GM18951 (cell line): Measurements from ENCODE around the gene GUCY1A2.
"Not testable (repeated sequence)": the region's sequence is repeated elsewhere in the genome, so short reads cannot be mapped to it uniquely, and the experiment has no call there.

Experiments
- POLR2A ChIP-seq: IDR thresholded peaks from 4 replicates; pipeline ENCODE4 v1.6.1; 2011; ENCODE audit warnings: mild to moderate bottlenecking; ENCODE audit not compliant: insufficient read length, insufficient read depth; ENCODE audit errors: extremely low read depth
- in situ Hi-C: fragments of 300-500 bp; cut with MboI; formaldehyde crosslinking; loops from one replicate; pipeline ENCODE4 v1.12.0; 2022; ENCODE audit warnings: low sequenced_read_pairs, mixed read lengths, inconsistent platforms; ENCODE audit not compliant: unreplicated experiment

GUCY1A2 gene, protein sequence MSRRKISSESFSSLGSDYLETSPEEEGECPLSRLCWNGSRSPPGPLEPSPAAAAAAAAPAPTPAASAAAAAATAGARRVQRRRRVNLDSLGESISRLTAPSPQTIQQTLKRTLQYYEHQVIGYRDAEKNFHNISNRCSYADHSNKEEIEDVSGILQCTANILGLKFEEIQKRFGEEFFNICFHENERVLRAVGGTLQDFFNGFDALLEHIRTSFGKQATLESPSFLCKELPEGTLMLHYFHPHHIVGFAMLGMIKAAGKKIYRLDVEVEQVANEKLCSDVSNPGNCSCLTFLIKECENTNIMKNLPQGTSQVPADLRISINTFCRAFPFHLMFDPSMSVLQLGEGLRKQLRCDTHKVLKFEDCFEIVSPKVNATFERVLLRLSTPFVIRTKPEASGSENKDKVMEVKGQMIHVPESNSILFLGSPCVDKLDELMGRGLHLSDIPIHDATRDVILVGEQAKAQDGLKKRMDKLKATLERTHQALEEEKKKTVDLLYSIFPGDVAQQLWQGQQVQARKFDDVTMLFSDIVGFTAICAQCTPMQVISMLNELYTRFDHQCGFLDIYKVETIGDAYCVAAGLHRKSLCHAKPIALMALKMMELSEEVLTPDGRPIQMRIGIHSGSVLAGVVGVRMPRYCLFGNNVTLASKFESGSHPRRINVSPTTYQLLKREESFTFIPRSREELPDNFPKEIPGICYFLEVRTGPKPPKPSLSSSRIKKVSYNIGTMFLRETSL

DNA sequence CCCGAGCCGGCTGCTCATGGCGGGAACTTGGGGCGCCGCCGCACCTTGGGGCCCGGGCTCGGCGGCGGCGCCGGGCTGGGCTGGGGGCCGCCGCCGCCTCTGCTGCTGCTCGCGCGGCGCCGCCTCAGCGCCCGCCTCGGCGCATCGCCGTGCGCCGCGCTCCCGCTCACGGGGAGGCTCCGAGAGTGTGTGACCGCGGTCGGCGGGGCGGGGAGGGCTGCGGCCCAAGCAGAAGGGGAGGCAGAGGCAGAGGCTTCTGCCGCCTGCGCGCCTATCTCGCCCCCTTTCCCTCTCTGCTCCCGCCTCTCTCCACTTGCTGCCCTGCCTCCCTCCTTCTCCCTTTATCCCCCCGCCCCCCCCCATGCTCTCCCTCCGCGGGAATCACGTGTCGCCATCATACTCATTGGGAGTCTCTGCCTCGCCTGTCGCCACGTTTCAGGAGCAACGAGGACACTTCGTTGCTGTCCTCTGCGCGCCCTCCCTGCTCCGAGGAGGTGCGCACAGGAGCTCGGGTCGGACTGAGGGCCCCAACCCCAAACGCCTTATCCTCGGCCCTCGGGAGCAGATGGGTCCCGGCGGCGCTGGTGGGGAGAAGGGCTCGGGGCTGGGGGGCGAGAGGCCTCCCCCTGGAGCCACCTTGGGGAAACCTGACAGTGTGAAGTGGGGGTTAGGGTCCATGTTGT lies at the start of gene GUCY1A2:
GUCY1A2 (minus strand) TSS at position 258 of the 683 bp plus-strand sequence. CDS start 421 bp downstream, outside the sequence.
- no peak for TF ChIP-seq POLR2A
- in situ Hi-C loops: no loop called here

- in situ Hi-C loops: no loop called here
- TF ChIP-seq POLR2A: no peak
Measured at GRCh38 chr11:107054391-107054790, 36.1 kb upstream of the GUCY1A2 start.

GRCh38 chr11:107051332-107051731 lies 33.1 kb upstream of the GUCY1A2 start:
- in situ Hi-C loops: not testable (repeated sequence)

DNA sequence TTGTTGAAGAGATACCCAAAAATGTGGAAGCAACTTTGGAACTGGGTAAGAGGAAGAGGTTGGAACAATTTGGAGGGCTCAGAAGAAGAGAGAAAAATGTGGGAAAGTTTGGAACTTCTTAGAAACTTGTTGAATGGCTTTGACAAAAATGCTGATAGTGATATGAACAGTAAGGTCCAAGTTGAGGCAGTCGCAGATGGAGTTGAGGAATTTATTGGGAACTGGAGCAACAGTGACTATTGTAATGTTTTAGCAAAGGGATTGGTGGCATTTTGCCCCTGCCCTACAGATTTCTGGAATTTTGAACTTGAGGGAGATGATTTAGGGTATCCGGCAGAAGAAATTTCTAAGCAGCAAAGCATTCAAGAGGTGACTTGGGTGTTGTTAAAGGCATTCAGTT lies 32.6 kb upstream of the GUCY1A2 start:
- in situ Hi-C loops: not testable (repeated sequence)

DNA sequence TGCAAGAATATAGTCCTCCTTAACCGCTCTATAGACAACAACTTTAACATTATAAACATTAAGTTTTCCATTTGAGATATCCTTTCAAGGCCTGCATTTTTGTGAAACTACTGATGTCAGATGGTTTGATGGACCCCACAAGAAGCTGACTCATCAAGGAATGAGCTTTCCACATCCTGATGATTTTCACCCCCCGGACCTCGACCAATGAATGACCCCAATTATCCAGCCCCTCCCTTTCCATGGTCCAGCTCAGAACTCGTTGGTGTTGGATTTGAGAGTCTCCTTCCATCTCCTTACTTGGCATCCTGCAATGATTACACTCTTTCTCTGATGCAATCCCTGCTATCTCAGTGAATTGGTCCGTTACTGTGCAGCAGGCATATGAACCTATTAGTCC lies 31.8 kb upstream of the GUCY1A2 start:
- TF ChIP-seq POLR2A: no peak
- in situ Hi-C loops: no loop called here

DNA sequence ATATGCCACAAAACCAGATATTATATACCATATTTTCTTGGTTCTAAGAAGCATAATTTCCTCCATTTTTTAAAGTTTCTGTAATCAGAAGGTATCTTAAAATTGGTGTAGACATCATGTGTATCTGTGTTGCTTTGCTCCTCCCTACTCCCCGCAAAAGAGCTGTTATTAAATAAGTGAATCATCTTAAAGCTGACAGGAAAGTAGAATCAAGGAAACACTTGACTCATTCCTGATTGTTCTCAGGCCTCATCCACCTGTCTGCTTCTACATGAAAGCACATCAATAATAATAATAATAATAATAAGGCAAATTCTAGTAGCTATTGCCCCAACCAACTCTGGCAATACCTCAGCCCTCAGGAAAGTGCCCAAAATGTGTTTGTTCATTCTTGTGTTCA lies 26.2 kb upstream of the GUCY1A2 start:
- in situ Hi-C loops: no loop called here
- TF ChIP-seq POLR2A: no peak

DNA sequence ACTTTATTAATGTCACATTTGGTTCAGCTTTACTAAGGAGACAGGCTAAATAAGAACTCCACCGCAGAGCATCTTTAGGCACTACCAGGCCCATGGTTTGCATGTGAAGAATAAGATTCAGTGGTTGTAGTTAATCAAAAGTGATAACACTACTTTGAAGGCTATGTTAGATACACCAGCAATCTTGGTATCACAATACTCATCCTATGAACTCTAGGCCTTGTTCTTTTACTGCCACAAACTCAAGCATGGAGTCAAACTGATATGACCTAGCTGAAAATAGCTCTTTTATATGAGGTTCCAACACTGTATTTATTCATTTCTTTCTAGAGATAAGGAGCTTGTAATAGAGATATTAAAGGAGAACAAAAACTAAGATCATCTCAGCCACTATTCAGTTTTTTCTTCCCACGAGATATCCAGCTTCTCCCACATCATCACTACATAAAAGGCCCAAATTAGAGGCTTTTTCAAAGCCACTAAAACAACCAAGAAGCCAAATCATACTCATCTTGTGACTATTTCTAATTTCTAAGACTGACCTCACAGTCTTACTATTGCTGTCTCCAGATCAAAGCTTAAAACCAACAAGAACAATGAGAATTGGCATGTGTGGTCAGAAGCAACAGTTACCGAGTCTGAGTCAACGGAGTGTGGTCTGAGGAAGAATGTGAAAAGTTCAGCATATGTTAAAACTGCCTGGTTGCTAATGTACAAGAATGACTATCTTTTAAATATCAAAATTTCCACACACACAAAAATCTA lies 25.1 kb upstream of the GUCY1A2 start:
- in situ Hi-C loops: no loop called here
- no peak for TF ChIP-seq POLR2A

- in situ Hi-C loops: no loop called here
Measured at GRCh38 chr11:107042748-107043147, 24.5 kb upstream of the GUCY1A2 start.

GRCh38 chr11:107041088-107041444 lies 22.8 kb upstream of the GUCY1A2 start:
- TF ChIP-seq POLR2A: no peak
- in situ Hi-C loops: no loop called here

More at GRCh38 chr11:107042748-107043147, 24.5 kb upstream of the GUCY1A2 start:
- no peak for TF ChIP-seq POLR2A

- in situ Hi-C loops: no loop called here
- TF ChIP-seq POLR2A: no peak
Measured at GRCh38 chr11:107040433-107041087, 22.3 kb upstream of the GUCY1A2 start.

DNA sequence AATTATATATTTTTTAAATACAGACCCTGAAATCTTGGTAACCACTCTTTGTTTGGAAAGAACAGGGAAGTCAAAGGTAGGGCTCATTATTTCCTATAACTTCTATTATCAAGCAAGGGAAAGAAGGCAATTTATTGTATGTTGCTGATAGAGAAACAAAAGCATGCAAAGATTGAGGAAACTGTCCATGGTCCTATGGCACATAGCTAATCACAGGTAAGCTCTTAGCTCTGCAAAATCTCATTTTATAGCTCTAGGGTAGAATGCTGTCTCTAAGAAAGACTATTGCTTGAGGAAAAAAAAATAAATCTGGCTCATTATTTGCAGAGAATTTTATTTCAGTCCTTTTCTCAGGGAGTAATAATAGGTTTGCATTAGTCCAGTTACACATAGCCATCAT lies 7.4 kb upstream of the GUCY1A2 start:
- in situ Hi-C loops: no loop called here
- no peak for TF ChIP-seq POLR2A

GRCh38 chr11:107020594-107020993 lies 2.3 kb upstream of the GUCY1A2 start:
- no peak for TF ChIP-seq POLR2A
- in situ Hi-C loops: no loop called here

GRCh38 chr11:107018902-107019493 lies 722 bp upstream of the GUCY1A2 start:
- in situ Hi-C loops: no loop called here

More at GRCh38 chr11:107018902-107019493, 722 bp upstream of the GUCY1A2 start:
- TF ChIP-seq POLR2A: no peak
